Measurements from ENCODE around the gene SSPN.

The SSPN gene

GRCh38 chr12:26245175-26245942 lies 50.0 kb downstream of the SSPN start:
- TF ChIP-seq EZH2phosphoT487 (IDR thresholded peaks at IDR 0.05; ENCODE audit: low read length) (no peak), EZH2 (optimal IDR thresholded peaks at IDR 0.05; ENCODE audit: low read depth, low read length) (no peak), CTCF (IDR thresholded peaks at IDR 0.05; ENCODE audit: low read length) (no peak)
- Histone ChIP-seq H3K4me3 (ENCODE audit: low read length) (no peak overlapping the region), H3K27ac (ENCODE audit: low read length) (no peak overlapping the region), H3F3A (ENCODE audit: insufficient read depth, low read length) (no peaks in the 10 kb centered on the region), H3K9me2 (replicated peaks; ENCODE audit: insufficient read depth, low read length) (no peaks in the 10 kb centered on the region), H4K20me1 (ENCODE audit: insufficient read depth, low read length) (no peaks in the 10 kb centered on the region), H3K79me2 (ENCODE audit: low read length) (no peaks in the 10 kb centered on the region), H3K27me3 (replicated peaks; ENCODE audit: insufficient read depth, low read length) (no peaks in the 10 kb centered on the region), H3K9ac (ENCODE audit: low read length) (no peak overlapping the region), H3K4me2 (ENCODE audit: low read depth, low read length) (no peak overlapping the region), H2AFZ (ENCODE audit: low read length) (no peak overlapping the region), H3K9me3 (replicated peaks; ENCODE audit: insufficient read depth, low read length) (no peaks in the 10 kb centered on the region), H3K4me1 (ENCODE audit: low read length) (peaks cover 13% of the 10 kb centered on the region), H3K36me3 (replicated peaks; ENCODE audit: insufficient read depth, low read length) (no peaks in the 10 kb centered on the region)
- peak; percentile 20 for DNase-seq

- H3K9me2 ChIP-seq (replicated peaks; ENCODE audit: insufficient read depth, low read length), result no peaks in the 10 kb centered on the region
- H3K27ac ChIP-seq (ENCODE audit: low read length), result no peak overlapping the region
- DNase-seq, result no peak
- TF ChIP-seq EZH2 (optimal IDR thresholded peaks at IDR 0.05; ENCODE audit: low read depth, low read length) (no peak), EZH2phosphoT487 (IDR thresholded peaks at IDR 0.05; ENCODE audit: low read length) (no peak), CTCF (IDR thresholded peaks at IDR 0.05; ENCODE audit: low read length) (no peak)
- no peaks in the 10 kb centered on the region for H3F3A ChIP-seq (ENCODE audit: insufficient read depth, low read length)
- no peaks in the 10 kb centered on the region for H3K9me3 ChIP-seq (replicated peaks; ENCODE audit: insufficient read depth, low read length)
- H3K9ac ChIP-seq (ENCODE audit: low read length), result no peak overlapping the region
- H3K36me3 ChIP-seq (replicated peaks; ENCODE audit: insufficient read depth, low read length), result no peaks in the 10 kb centered on the region
- H3K4me3 ChIP-seq (ENCODE audit: low read length), result no peak overlapping the region
- peaks cover 13% of the 10 kb centered on the region for H3K4me1 ChIP-seq (ENCODE audit: low read length)
- no peak overlapping the region for H3K4me2 ChIP-seq (ENCODE audit: low read depth, low read length)
- no peaks in the 10 kb centered on the region for H3K27me3 ChIP-seq (replicated peaks; ENCODE audit: insufficient read depth, low read length)
- H3K79me2 ChIP-seq (ENCODE audit: low read length), result no peaks in the 10 kb centered on the region
- no peak overlapping the region for H2AFZ ChIP-seq (ENCODE audit: low read length)
- H4K20me1 ChIP-seq (ENCODE audit: insufficient read depth, low read length), result no peaks in the 10 kb centered on the region
Observed at GRCh38 chr12:26246483-26247164, 51.3 kb downstream of the SSPN start.

GRCh38 chr12:26247873-26248272 lies 52.5 kb downstream of the SSPN start:
- no peak overlapping the region for H3K4me2 ChIP-seq (ENCODE audit: low read depth, low read length)
- TF ChIP-seq EZH2phosphoT487 (IDR thresholded peaks at IDR 0.05; ENCODE audit: low read length), result no peak
- no peak for TF ChIP-seq EZH2 (optimal IDR thresholded peaks at IDR 0.05; ENCODE audit: low read depth, low read length)
- TF ChIP-seq CTCF (IDR thresholded peaks at IDR 0.05; ENCODE audit: low read length), result no peak
- no peaks in the 10 kb centered on the region for H3K79me2 ChIP-seq (ENCODE audit: low read length)
- no peak overlapping the region for H3K27ac ChIP-seq (ENCODE audit: low read length)
- H3K4me1 ChIP-seq (ENCODE audit: low read length), result peaks cover 13% of the 10 kb centered on the region
- H3K4me3 ChIP-seq (ENCODE audit: low read length), result no peak overlapping the region
- H3K36me3 ChIP-seq (replicated peaks; ENCODE audit: insufficient read depth, low read length), result no peaks in the 10 kb centered on the region
- H3F3A ChIP-seq (ENCODE audit: insufficient read depth, low read length), result no peaks in the 10 kb centered on the region
- H3K9me2 ChIP-seq (replicated peaks; ENCODE audit: insufficient read depth, low read length), result no peaks in the 10 kb centered on the region
- no peaks in the 10 kb centered on the region for H4K20me1 ChIP-seq (ENCODE audit: insufficient read depth, low read length)
- H3K9ac ChIP-seq (ENCODE audit: low read length), result no peak overlapping the region
- no peaks in the 10 kb centered on the region for H3K27me3 ChIP-seq (replicated peaks; ENCODE audit: insufficient read depth, low read length)
- no peak for DNase-seq
- no peaks in the 10 kb centered on the region for H3K9me3 ChIP-seq (replicated peaks; ENCODE audit: insufficient read depth, low read length)
- H2AFZ ChIP-seq (ENCODE audit: low read length), result no peak overlapping the region
